ENCODE results near the gene SORCS3.

GRCh38 chr10:105096316-105096715, 455.2 kb downstream of the SORCS3 start:
- TF ChIP-seq POLR2A (IDR thresholded peaks at IDR 0.05): no peak
- TF ChIP-seq CTCF (IDR thresholded peaks at IDR 0.05): no peak
